Stimulated activated CD8-positive, alpha-beta memory T cell treated with anti-CD3 and anti-CD28 coated beads, Interleukin-2, amount 100 ng/mL, for 48 hours (primary cell): Measurements from ENCODE around the gene SPI1.

Experiments
- DNase-seq, 2 donors: peaks; one replicate each; pipeline ENCODE4 v3.0.0-alpha.2; 2020; ENCODE audit warnings: low read depth in 2 of 2

The SPI1 gene

DNA sequence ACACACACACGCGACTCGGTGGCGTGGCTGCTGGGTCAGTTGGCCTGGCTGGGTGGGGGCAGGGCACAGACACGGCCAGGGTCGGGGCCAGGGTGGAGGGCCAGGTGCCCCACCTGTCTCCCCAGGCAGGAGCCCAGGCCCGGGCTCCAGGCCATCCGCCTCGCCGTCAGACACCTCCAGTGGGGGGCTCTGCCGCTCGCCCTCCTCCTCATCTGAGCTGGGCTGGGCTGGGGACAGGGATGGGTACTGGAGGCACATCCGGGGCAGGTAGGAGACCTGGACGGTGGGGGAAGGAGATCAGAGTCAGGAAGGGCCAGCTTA, 19.7 kb downstream of the SPI1 start:
- DNase-seq: no peak

DNA sequence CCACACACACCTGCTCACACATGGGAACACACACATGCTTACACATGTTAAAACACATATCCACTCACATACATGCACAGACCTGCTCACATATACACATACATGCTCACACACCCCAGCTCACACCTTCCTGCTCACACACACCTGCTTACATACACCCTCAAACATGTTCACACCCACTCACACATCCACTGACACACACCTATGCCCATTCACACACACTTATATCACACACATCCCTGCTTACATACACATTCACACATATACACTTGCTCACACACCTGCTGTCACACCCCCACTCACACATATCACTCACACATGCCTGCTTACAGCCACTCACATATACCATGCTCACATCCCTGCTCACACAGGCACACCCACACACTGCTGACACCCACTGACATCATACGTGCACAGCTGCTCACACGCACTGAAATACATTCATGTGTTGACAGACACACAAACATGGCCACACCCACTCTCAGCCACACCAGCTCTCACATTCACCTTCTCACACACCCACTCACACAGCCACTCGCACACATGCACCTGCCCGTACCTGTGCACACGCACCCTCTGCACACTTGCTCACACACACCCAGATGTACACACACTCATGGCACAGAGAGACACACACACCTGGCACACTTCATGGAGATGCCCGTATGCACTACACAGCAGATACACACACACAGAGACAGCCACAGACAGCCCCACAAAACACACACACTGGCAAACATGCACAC, 20.2 kb downstream of the SPI1 start:
- no peak for DNase-seq

DNA sequence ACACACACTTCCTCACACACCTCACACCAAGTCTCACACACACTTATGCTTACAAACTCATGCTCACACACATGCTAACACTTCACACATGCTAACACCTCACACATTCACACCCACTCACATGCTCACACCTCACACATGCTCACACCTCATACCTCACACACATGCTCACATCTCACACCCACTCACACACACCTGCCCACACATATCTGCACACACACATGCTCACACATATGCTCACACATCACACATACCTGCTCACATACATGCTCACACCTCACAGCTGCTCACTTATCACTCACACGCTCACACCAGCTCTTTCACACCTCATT, 21.4 kb downstream of the SPI1 start:
- no peak for DNase-seq

DNA sequence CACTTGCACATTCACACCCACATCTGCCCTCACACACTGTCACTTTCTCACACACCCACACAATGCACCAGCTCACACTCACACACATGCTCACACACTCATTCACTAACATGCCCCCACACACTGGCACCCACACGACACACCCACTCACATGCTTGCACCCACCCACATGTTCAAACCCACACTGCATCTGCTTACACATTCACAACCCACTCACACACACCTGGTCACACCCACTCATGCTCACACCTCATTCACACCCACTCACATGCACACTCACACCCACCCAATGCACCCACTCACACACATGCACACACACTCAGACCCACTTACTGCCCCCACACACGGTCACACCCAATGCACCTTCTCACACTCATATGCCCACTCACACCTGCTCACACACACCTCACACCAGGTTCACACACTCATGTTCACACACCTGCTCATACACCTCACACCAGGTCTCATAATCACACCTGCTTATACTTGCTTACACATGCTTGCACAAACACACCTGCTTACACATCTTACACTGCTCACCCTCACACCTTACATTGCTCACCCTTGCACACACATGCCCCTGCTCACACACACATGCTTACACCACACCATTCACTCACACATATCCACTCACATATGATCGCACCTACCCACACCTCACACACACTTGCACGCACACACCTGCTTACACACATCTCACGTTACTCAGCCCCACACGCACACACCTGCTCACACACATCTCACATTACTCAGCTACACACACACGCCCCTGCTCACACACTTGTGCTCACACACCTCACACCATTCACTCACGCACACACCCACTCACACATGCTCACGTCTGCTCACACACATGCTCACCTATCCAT, 22.0 kb downstream of the SPI1 start:
- DNase-seq: no peak

DNA sequence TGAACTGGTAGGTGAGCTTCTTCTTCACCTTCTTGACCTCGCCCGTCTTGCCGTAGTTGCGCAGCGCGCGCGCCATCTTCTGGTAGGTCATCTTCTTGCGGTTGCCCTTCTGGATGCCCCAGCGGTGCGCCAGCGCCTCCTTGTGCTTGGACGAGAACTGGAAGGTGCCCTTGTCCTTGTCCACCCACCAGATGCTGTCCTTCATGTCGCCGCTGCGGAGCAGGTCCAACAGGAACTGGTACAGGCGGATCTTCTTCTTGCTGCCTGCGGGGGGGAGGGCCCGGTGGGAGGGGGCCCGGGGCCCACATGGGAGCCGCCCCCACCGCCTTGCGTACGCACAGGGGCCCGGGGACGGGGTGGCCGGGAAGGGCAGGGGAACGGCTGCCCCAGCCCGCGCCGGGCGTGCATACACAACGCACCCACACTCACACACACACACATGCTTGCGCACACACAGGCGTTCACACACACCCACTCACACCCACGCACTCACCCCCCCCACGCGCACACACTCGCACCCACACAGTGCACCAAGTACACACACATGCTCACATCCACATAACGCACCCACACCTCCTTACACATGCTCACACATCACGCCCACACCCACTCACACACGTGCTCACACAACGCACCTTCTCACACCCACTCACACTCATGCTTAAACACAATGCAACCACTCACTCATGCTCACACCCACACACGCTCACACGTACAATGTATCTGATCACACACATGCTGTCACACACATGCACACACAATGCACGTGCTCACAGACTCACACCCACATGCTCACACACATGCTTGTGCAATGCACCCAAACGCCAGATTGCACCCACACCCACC, 22.8 kb downstream of the SPI1 start:
- DNase-seq: peak; percentile 24 to 34

DNA sequence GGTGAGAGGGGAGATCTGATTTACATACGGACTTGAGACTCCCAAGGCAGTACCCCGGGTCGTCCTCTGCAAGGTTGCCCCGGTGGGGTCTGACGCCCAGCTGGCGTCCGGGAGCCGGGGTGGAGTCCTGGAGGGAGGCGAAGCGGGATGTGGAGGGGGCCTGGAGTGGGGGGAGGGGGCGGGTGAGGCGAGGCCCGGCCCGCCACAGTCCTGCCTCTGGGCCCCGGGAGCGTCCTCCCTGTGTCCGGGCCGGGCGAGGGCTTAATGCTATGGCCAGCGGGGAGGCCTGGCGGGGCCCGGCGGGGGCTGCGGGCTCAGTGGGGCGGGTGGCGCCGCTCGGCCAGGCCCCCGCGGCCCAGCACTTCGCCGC, 23.4 kb downstream of the SPI1 start:
- DNase-seq: no peak

DNA sequence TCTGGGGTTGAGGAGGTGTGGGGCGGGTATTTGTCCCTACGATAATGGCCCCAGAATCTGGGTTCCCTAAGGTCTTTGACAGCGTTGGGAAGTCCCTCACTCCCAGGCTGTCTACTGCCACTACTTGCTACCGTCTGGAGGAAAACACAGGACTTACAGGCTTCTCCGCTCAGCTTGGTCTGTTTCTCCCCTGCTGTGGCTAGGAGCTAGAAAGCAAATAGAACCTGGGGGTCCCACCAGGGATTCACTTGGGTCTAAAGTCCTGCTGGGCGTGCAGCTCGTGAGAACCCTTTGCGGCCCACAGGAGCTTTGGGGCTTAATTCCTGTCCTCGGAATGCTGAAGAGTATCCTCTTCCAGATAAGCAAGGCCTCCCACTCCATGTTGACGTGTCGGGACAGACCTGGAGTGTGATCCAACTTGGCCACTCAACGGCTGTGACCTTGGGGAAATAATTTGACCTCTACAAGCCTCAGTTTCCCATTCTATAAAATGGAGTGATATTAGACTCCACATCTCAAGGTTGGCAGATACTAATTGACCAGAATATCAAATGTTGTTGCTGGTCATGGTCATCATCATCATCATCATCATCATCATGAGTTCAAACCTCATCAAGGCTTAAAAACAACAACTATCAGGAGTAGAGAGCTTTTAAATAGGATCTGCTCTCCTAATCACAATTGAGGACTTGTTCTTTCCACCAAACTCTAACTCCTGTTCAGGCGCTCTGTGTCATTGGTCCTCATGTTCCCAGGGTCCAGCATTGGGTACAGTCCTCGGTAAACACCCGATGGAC, 24.2 kb downstream of the SPI1 start:
- no peak for DNase-seq

DNA sequence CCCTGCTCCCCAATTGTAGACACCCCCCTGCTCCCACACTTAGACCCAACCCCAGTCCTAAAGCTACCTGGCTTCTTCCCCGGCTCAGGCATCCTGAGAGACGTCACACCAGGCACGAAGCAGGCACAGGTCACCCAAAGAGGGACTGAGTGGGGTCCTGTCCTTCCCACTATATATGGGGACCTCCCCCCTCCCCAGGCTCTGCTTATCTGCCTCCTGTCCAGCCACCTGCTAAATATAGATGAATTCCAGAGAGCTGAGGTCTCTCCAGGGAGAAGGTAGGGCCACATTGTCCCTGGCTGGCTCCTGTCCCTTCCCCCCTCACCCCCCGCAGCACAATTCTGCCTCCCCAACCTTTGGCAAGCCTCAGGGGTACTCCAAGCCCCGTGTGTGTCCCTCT, 25.8 kb downstream of the SPI1 start, which contains the start of gene MYBPC3:
TSS of gene MYBPC3 (minus strand) at position 147 of the 400 bp plus-strand sequence. CDS start at position 92, 55 bp downstream.
- no peak for DNase-seq

DNA sequence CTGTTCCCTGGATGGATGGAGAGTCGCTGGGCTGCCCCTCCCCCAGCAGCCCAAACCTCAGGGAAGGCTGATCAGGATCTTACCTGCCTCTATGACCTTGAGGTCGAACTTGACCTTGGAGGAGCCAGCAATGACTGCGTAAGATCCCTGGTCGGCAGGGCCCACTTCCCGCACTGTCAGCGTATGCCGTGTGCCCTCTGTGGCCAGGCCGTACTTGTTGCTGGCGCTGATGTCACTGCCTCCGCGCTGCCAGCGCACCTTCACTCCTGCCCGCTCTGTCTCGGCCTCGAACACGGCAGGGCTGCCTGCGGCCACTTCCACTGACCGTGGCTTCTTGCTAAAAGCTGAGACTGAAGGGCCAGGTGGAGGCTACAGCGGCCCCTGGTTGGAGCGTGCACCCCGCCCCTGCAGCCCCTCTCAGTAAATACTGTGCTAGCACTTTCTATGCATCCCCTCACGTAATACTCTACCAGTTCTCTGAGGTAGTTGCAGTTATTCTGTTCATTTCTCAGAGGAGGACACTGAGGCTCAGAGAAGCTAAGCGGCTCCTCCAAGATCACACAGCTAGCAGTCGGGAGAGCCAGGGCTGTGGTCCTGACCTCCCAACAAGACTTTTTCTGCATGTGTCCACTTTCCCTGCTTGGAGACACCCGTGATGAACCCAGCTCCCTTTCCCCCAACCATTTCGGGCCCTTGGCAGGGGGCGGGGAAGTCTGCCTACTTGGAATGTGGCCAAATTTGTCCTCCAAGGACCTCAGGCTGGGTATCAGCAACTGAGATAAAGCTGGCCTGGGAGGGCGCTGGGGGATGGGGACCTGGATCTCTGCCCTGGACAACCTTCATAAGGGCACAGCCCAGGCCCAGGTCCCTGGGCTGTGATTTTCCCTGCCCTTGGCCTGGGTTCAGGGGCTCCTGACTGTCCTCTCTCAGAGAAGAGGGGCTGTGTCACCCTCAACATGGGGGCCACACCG, 26.9 kb downstream of the SPI1 start:
- DNase-seq: no peak

DNA sequence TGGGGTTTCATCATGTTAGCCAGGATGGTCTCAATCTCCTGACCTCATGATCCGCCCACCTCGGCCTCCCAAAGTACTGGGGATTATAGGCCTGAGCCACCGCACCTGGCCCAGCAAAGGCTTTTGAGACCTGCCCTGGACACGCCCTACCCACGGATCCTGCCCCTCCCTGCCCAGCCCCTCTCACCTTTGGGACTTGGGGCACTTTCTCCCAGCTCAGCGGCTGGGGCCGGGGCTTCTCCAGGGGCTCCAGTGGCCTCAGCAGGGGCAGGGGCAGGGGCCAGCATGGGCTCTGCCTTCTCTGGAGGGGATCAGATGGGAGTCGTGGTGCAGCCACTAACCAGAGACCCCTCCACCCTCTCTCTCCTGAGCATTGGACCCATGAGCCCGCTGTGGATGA, 28.0 kb downstream of the SPI1 start:
- no peak for DNase-seq

DNA sequence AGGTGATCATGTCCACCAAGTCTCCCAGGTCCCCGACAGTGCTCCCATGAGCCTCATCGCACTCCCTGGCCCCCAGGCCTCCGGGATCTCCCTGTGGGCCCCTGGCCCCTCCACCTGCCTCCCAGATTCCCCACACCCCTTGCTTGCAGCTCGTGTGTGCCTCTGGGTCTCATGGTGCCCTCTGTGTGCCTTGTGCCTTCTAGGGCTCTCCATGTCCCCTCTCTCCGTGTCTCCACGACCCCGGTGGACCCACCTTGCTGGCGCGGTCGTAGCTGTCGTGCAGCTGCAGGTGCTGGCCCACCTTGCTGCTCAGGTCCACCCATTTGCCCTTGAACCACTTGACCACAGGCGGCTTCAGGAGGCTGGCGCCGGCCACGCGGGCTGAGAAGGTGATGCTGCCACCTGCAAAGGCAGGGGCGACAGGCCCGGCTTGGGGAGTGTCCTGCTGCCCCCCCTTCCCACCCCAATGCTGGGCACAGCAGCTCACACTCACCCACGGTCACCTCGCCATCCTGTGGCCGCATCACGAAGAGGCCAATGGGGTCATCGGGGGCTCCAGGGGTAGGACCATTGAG, 28.7 kb downstream of the SPI1 start:
- DNase-seq: no peak

DNA sequence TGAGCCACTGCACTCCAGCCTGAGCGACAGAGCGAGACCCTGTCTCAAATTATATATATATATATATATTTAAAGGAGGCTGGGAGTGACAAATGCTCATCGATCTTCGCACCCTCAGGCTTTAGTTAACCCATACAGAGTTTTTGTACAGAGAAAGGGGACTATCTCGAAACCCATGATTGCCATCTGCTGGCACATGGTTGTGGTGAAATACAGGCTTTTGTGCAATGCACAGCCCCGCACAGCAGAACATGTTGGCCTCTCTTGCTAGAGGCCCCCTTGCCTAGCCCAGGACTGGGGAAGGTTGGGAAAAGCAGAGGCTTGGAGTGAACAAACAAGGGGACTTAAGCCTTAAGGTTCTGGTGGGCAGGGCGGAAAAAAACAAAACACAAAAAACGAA, 29.5 kb downstream of the SPI1 start:
- no peak for DNase-seq

DNA sequence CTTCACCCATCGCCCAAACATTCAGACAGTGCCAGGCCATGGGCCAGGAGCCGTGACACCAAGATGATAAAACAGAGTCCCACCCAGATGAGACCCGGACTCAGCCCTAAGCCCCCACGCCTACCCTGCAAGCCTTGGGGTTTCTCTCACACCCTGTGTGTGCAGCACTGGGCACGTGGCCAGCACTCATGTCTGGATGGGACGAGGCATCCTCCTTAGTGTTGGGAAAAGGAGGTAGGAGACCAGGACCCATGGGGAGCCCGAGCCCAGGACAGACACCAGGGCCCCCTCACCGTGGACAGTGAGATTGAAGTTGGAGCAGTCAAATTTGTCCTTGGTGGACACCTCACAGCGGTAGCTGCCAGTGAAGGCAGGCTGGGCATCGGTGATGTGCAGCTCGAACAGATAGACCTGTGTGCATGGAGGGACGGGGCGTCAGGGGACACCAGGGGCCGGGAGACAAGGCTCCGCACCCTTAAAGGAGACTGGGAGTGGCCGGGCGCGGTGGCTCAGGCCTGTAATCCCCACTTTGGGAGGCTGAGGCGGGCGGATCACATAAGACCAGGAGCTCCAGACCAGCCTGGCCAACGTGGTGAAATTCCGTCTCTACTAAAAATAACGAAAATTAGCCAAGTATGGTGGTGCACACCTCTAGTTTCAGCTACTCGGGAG, 30.1 kb downstream of the SPI1 start:
- no peak for DNase-seq

DNA sequence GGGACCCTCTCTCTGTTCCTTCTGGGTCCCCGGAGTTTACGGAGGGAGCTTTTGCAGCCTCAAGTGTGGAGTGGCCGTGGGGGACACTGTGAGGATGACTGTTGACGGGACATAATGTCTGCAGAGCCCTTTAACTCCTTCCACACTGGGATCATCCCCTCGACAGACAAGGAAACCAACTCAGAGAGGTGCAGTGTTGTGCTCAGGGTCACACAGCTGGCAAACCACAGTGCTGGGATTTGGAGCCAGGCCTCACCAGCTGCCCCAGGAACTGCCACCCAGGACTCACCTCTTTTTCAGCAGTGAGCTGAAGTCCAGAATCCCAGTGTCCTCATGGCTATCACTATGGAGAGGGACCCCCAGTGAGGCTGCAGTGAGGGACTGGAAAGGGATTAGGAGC, 31.2 kb downstream of the SPI1 start:
- DNase-seq: no peak

DNA sequence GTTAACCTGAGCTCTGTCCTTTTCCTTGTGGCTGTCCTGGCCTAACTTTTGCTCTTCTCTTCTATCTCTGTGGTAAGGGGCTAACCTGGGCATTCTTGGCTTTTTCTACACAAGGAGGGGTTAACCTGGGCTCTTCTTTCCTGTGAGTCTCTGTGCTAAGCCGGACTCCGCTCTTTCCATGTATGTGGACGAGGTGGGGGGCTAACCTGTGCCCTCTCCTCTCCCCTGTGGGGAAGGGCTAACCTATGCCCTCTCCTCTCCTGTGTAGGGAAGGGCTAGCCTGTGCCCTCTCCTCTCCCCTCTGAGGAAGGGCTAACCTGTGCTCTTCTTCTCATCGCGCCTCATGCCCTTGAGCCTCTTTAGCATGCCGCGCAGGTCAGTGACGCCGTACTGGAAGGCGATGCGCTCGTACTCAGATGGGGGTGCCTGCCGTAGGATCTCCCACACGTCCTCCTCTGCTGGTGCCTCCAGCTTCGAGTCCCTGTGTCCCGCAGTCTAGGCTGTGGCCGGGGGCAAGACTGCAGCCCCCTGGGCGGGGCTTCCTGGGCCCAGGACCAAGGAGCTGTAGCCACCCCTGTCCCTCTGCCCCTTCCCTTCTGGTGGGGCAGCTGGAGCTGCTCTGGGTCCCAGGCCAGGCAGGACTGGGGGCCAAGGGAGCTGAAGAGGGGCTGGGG, 32.3 kb downstream of the SPI1 start:
- DNase-seq: no peak

DNA sequence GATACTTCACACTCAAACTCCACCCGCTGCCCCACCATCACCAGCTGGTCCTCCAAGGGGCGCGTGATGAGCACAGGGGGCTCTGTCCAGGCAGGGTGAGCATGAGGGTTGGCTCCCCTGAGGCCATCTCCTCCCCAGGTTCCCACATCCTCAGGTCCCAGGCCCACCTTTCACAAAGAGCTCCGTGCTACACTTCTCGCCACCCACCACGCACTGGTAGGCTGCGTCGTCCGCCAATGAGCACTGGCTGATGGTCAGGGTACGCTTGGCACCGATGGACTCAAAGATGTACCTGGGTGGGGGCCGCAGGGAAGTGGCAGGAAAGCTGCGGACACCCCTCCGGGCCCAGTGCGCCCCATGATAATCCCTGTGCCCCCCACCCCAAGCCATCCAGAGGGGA, 35.5 kb downstream of the SPI1 start:
- DNase-seq: no peak

DNA sequence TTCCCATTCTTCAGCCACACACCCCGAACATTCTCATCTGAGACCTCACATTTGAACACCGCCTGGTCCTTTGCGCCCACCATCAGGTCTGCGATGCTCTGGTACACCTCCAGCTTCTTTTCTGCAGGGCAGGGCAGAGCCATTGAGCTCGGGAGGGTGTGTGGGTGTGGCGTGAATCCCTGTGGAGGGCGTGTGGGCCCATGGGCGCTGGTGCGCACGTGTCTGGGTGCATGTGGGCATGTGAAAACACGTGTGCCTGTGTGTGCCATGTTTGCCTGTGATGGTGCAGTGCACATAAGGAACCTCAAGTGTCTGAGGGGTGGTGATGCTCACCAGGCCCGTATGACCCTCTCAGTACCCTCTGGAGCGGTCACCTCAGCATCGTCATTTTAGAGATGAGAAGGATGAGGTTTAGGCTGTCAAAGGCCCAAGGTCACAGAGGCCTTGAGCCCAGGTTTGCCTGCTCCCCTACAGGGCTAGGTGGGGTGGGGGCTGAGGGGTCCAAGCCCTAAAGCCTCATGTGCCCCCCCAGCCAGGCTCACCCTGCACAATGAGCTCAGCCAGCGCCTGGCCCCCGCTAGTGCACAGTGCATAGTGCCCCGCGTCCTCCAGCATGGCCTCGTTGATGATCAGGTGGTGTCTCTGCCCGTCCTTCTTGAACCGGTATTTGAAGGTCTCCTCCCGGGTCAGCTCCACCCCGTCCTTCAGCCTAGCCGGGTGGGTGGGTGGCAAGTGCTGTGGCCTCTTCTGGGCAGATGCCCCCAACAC, 36.1 kb downstream of the SPI1 start:
- no peak for DNase-seq
